IMR-90 (cell line): Measurements from ENCODE around the gene CDIP1. TPM values are rescaled to one million over a fixed set of nuclear protein-coding genes. Genes with fewer than 3 reads are reported as not detected.

Experiments used
- ATAC-seq: fragments of 200-7000 bp; cut with Tn5 transposase; 2 replicates; pipeline ENCODE4 v1.9.1; 2020; ENCODE audit warnings: low read depth, mild to moderate bottlenecking, moderate library complexity
- BruUV-seq: library from RNA; stranded (reverse); fragments of 400-500 nt; replicated peaks from 2 replicates; lab custom pipeline; 2021; lab: Mats Ljungman, UMichigan
- CTCF ChIA-PET: fragments of 300-600 bp; formaldehyde crosslinking; extraction: SDS; loops from one replicate; lab custom pipeline; 2021; ENCODE audit warnings: antibody characterized with exemption; lab: Yijun Ruan, JAX
- POLR2A ChIA-PET: fragments of 300-600 bp; sonication (Branson Sonifier 250); formaldehyde crosslinking; loops from one replicate; lab custom pipeline; 2022; ENCODE audit warnings: antibody characterized with exemption; ENCODE audit not compliant: unreplicated experiment; lab: Charles Lee
- DNase-seq: peaks from one replicate; pipeline ENCODE4 v3.0.0; 2013
- H2AFZ ChIP-seq: replicated peaks from 2 replicates; pipeline ENCODE3; 2013; ENCODE audit warnings: low read length, mild to moderate bottlenecking; ENCODE audit not compliant: poor library complexity
- H2AK5ac ChIP-seq: 2 replicates; pipeline ENCODE4 v1.6.1; 2013; ENCODE audit warnings: low read depth, low read length, inconsistent platforms
- H2AK9ac ChIP-seq: replicated peaks from 2 replicates; pipeline ENCODE3; 2013; ENCODE audit warnings: mild to moderate bottlenecking, low read depth, low read length, moderate library complexity; ENCODE audit not compliant: poor library complexity
- H2BK120ac ChIP-seq: 2 replicates; pipeline ENCODE4 v1.6.1; 2013; ENCODE audit warnings: low read depth, low read length, inconsistent platforms
- H2BK15ac ChIP-seq: 3 replicates; pipeline ENCODE4 v1.6.1; 2013; ENCODE audit warnings: low read depth, low read length, inconsistent platforms
- H2BK20ac ChIP-seq: 2 replicates; pipeline ENCODE4 v1.6.1; 2013; ENCODE audit warnings: low read depth, mild to moderate bottlenecking, inconsistent platforms, low read length, moderate library complexity
- H2BK5ac ChIP-seq: 2 replicates; pipeline ENCODE4 v1.6.1; 2013; ENCODE audit warnings: mild to moderate bottlenecking, low read depth, low read length, inconsistent platforms; ENCODE audit not compliant: poor library complexity, severe bottlenecking
- H3K14ac ChIP-seq: replicated peaks from 2 replicates; pipeline ENCODE4 v1.6.1; 2013; ENCODE audit warnings: low read depth, low read length, inconsistent platforms
- H3K18ac ChIP-seq: 2 replicates; pipeline ENCODE4 v1.6.1; 2013; ENCODE audit warnings: low read depth, low read length, control low read depth
- H3K23ac ChIP-seq: 2 replicates; pipeline ENCODE4 v1.6.1; 2013; ENCODE audit warnings: low read depth, low read length, inconsistent platforms
- H3K27ac ChIP-seq: 2 replicates; pipeline ENCODE4 v1.5.1; 2013; ENCODE audit warnings: mild to moderate bottlenecking, control low read depth, low read length; ENCODE audit not compliant: insufficient read depth
- H3K27me3 ChIP-seq: 2 replicates; pipeline ENCODE4 v1.6.1; 2013; ENCODE audit warnings: low read length; ENCODE audit not compliant: control insufficient read depth, insufficient read depth
- H3K36me3 ChIP-seq: 2 replicates; pipeline ENCODE4 v1.6.1; 2013; ENCODE audit warnings: low read length, mixed read lengths; ENCODE audit not compliant: control insufficient read depth, insufficient read depth
- H3K4ac ChIP-seq: 2 replicates; pipeline ENCODE4 v1.6.1; 2013; ENCODE audit warnings: low read depth, low read length, inconsistent platforms
- H3K4me1 ChIP-seq: 2 replicates; pipeline ENCODE4 v1.6.1; 2013; ENCODE audit warnings: low read length, mixed read lengths; ENCODE audit not compliant: control insufficient read depth, insufficient read depth
- H3K4me2 ChIP-seq: 2 replicates; pipeline ENCODE4 v1.6.1; 2013; ENCODE audit warnings: low read depth, mild to moderate bottlenecking, control low read depth, low read length, moderate library complexity
- H3K4me3 ChIP-seq: 2 replicates; pipeline ENCODE4 v1.5.1; 2013; ENCODE audit warnings: low read depth, mild to moderate bottlenecking, control low read depth, low read length, moderate library complexity; ENCODE audit not compliant: insufficient read depth
- H3K56ac ChIP-seq: 2 replicates; pipeline ENCODE4 v1.6.1; 2013; ENCODE audit warnings: low read length, inconsistent platforms; ENCODE audit not compliant: insufficient read depth; ENCODE audit errors: extremely low read depth
- H3K79me1 ChIP-seq, 2 experiments: 2 replicates each; pipeline ENCODE4 v1.6.1; 2013; ENCODE audit warnings: low read length in 2 of 2, inconsistent platforms in 1 of 2, low read depth in 1 of 2
- H3K9ac ChIP-seq: 2 replicates; pipeline ENCODE4 v1.6.1; 2013; ENCODE audit warnings: low read depth, low read length, control low read depth
- H3K9me1 ChIP-seq: 2 replicates; pipeline ENCODE4 v1.6.1; 2013; ENCODE audit warnings: low read length, inconsistent platforms; ENCODE audit not compliant: insufficient read depth
- H3K9me3 ChIP-seq: 2 replicates; pipeline ENCODE4 v1.6.1; 2013; ENCODE audit warnings: low read length; ENCODE audit not compliant: control insufficient read depth, insufficient read depth
- H4K20me1 ChIP-seq: 2 replicates; pipeline ENCODE4 v1.6.1; 2013; ENCODE audit warnings: low read length, inconsistent platforms; ENCODE audit not compliant: insufficient read depth
- H4K5ac ChIP-seq: 2 replicates; pipeline ENCODE4 v1.6.1; 2013; ENCODE audit warnings: mild to moderate bottlenecking, low read depth, low read length, control low read depth
- H4K8ac ChIP-seq, 2 experiments: 2 replicates each; pipeline ENCODE4 v1.6.1; 2013; ENCODE audit warnings: low read depth in 2 of 2, low read length in 2 of 2, control low read depth in 1 of 2, inconsistent platforms in 1 of 2
- H4K91ac ChIP-seq: 2 replicates; pipeline ENCODE4 v1.6.1; 2013; ENCODE audit warnings: low read depth, low read length, inconsistent platforms; ENCODE audit not compliant: insufficient read depth
- BHLHE40 ChIP-seq: fragments of 150-350 bp; IDR thresholded peaks from 2 replicates; pipeline ENCODE4 v1.6.1; 2016; ENCODE audit warnings: mild to moderate bottlenecking, low read depth, low read length
- CTCF ChIP-seq: conservative IDR thresholded peaks from 2 replicates; pipeline ENCODE4 v1.5.1; 2012; ENCODE audit warnings: mild to moderate bottlenecking, low read depth, low read length, improper control_type of control experiment
- ELK1 ChIP-seq: fragments of 150-350 bp; IDR thresholded peaks from 2 replicates; pipeline ENCODE4 v1.6.1; 2016; ENCODE audit warnings: low read depth, mild to moderate bottlenecking, low read length, moderate library complexity, borderline replicate concordance
- MAFK ChIP-seq: IDR thresholded peaks from 2 replicates; pipeline ENCODE4 v1.6.1; 2012; ENCODE audit warnings: low read depth, low read length, improper control_type of control experiment
- MXI1 ChIP-seq: IDR thresholded peaks from 2 replicates; pipeline ENCODE4 v1.6.1; 2012; ENCODE audit warnings: low read depth, mild to moderate bottlenecking, low read length, moderate library complexity, borderline replicate concordance
- POLR2A ChIP-seq: IDR thresholded peaks from 2 replicates; pipeline ENCODE4 v1.6.1; 2012; ENCODE audit warnings: mild to moderate bottlenecking, low read depth, low read length
- RAD21 ChIP-seq: IDR thresholded peaks from 2 replicates; pipeline ENCODE4 v1.6.1; 2012; ENCODE audit warnings: low read length, improper control_type of control experiment
- RCOR1 ChIP-seq: IDR thresholded peaks from 2 replicates; pipeline ENCODE4 v1.6.1; 2012; ENCODE audit warnings: mild to moderate bottlenecking, low read length, improper control_type of control experiment; ENCODE audit not compliant: insufficient replicate concordance
- RFX5 ChIP-seq: IDR thresholded peaks from 2 replicates; pipeline ENCODE4 v1.8.0; 2012; ENCODE audit warnings: low read depth, mild to moderate bottlenecking, low read length, moderate library complexity
- WGBS, 2 experiments: methylation state at CpG; one replicate each; pipeline versions ENCODE4 v1.1.5 to v1.1.7; 2013; ENCODE audit warnings: missing lambda C conversion rate in 2 of 2; ENCODE audit not compliant: insufficient read length in 1 of 2; ENCODE audit errors: extremely low coverage in 2 of 2; 5-methylcytosine and 5-hydroxymethylcytosine counted together
- dilution Hi-C: fragments of 300-500 bp; cut with HindIII; formaldehyde crosslinking; loops from one replicate; pipeline ENCODE4 v1.14.3; 2018; ENCODE audit warnings: low sequenced_read_pairs; ENCODE audit not compliant: unreplicated experiment
- in situ Hi-C: fragments of 300-500 bp; cut with MboI; formaldehyde crosslinking; loops from 3 replicates; pipeline ENCODE4 v1.14.3; 2019; ENCODE audit warnings: low sequenced_read_pairs, inconsistent platforms, mixed read lengths
- intact Hi-C: fragments of 100-400 bp; cut with micrococcal nuclease; formaldehyde crosslinking; loops from 2 replicates; pipeline ENCODE4 v1.10.0; 2022
- polyA plus RNA-seq, 3 experiments: library from polyadenylated mRNA; depleted of rRNA; stranded (reverse); fragments of >200 nt; gene quantifications; 2 replicates each; pipeline ENCODE4 v1.2.3, GENCODE V29; 2012; ENCODE audit warnings: low replicate concordance in 1 of 3
- total RNA-seq: library from RNA; depleted of rRNA; stranded (reverse); fragments of >200 nt; gene quantifications from 2 replicates; pipeline ENCODE4 v1.2.3, GENCODE V29; 2012

CDIP1 gene
- total and polyA plus RNA-seq, 2 of the 4 experiments (the other 2 are of a cell fraction) = 4.8 to 14.6 TPM

- Histone ChIP-seq H2AFZ (no peak overlapping the region), H3K18ac (no peak overlapping the region), H2BK5ac (no peak overlapping the region), H3K27me3 (no peaks in the 10 kb centered on the region), H3K9ac (no peak overlapping the region), H2AK5ac (no peak overlapping the region), H3K4me2 (no peak overlapping the region), H3K9me3 (no peaks in the 10 kb centered on the region), H3K4ac (no peak overlapping the region), H3K23ac (no peak overlapping the region), H4K8ac (no peak overlapping the region), H3K27ac (no peak overlapping the region), H2AK9ac (no peak overlapping the region), H4K91ac (no peak overlapping the region), H3K4me3 (no peak overlapping the region), H2BK15ac (no peak overlapping the region), H3K9me1 (peaks cover 8% of the 10 kb centered on the region), H4K5ac (no peak overlapping the region), H3K4me1 (peaks cover 7% of the 10 kb centered on the region), H2BK120ac (no peak overlapping the region), H2BK20ac (no peak overlapping the region), H3K14ac (no peak overlapping the region), H3K56ac (no peak overlapping the region), H4K20me1 (peaks cover 11% of the 10 kb centered on the region; the same call in 1 of the 2 replicates), H3K79me1 (peaks cover 15 to 48% of the 10 kb centered on the region in 2 experiments), H3K36me3 (no peaks in the 10 kb centered on the region)
- ATAC-seq (no peak), DNase-seq (no peak)
- ChIA-PET POLR2A (no interaction called here), CTCF (no interaction called here)
- no peak for TF ChIP-seq POLR2A
- TF ChIP-seq RFX5 = no peak
- TF ChIP-seq RCOR1 = no peak
- TF ChIP-seq RAD21 = no peak
- no peak for TF ChIP-seq MAFK
- TF ChIP-seq CTCF = no peak
- no peak for TF ChIP-seq MXI1
- TF ChIP-seq BHLHE40 = no peak
- TF ChIP-seq ELK1 = no peak
- intact Hi-C loops = loop anchor here (10.0 kb wide), 1 partner anchor 435 kb away; the partner anchor contains the start of gene SEC14L5
- no TSS peak for BruUV-seq
- dilution Hi-C loops = no loop called here
- 73% methylated on average over 6 of the region's 15 CpGs; no CpG with 5 or more reads in 1 of the 2 experiments for WGBS, 2 experiments
- in situ Hi-C loops = loop anchor here (25.0 kb wide), 1 partner anchor 443 kb away; the partner anchor contains the start of gene SEC14L5
Measured at GRCh38 chr16:4519274-4520058, 19.1 kb downstream of the CDIP1 start.
